Renal cortex interstitium (tissue), 11 donors: ENCODE data around the gene COL18A1. TPM values are rescaled to one million over a fixed set of nuclear protein-coding genes. Genes with fewer than 3 reads are reported as not detected.
A peak's percentile ranks its signal among the peaks of the same experiment; 100 is the strongest.

Experiments used
- DNase-seq, 11 donors: peaks; one replicate each; pipeline ENCODE4 v3.0.0-alpha.2; 2013; ENCODE audit warnings: low read depth in 9 of 11, low spot score in 4 of 11; ENCODE audit errors: extremely low read depth in 1 of 11
- polyA plus RNA-seq, 3 donors: library from polyadenylated mRNA; unstranded; fragments of 120-200 nt; gene quantifications; one replicate each; pipeline ENCODE4 v1.2.1, GENCODE V29; 2013; ENCODE audit not compliant: insufficient read length in 3 of 3

The COL18A1 gene
- polyA plus RNA-seq, 3 donors = 101 to 232 (median 169) TPM

- DNase-seq = no peak
Observed at GRCh38 chr21:45536301-45537081, 131.5 kb downstream of the COL18A1 start.

- no peak for DNase-seq
Observed at GRCh38 chr21:45537111-45537745, 132.3 kb downstream of the COL18A1 start.

- DNase-seq = no peak
Observed at GRCh38 chr21:45537746-45538291, 132.9 kb downstream of the COL18A1 start.

GRCh38 chr21:45538381-45539045, 133.5 kb downstream of the COL18A1 start:
- DNase-seq = no peak

GRCh38 chr21:45539046-45539795, 134.3 kb downstream of the COL18A1 start:
- no peak for DNase-seq

- DNase-seq = no peak
Observed at GRCh38 chr21:45539796-45540600, 135.0 kb downstream of the COL18A1 start.

GRCh38 chr21:45540601-45540970, 135.6 kb downstream of the COL18A1 start:
- no peak for DNase-seq

GRCh38 chr21:45541221-45542039, 136.5 kb downstream of the COL18A1 start:
- DNase-seq = no peak

GRCh38 chr21:45542242-45542666, 137.3 kb downstream of the COL18A1 start, which contains the start of gene SLC19A1:
TSS of gene SLC19A1 (minus strand) at chr21:45542440. CDS start at chr21:45537959, 4,481 bp downstream.
- peak in 2 of 11 donors; percentile 39 to 51 for DNase-seq

- no peak for DNase-seq
Observed at GRCh38 chr21:45542667-45543370, 137.9 kb downstream of the COL18A1 start.

GRCh38 chr21:45543371-45543709, 138.4 kb downstream of the COL18A1 start:
- DNase-seq = no peak

- DNase-seq = no peak
Observed at GRCh38 chr21:45543710-45544448, 138.9 kb downstream of the COL18A1 start.

GRCh38 chr21:45544449-45545235, 139.7 kb downstream of the COL18A1 start:
- DNase-seq = no peak

GRCh38 chr21:45545236-45545570, 140.2 kb downstream of the COL18A1 start:
- DNase-seq = no peak

- DNase-seq = no peak
Observed at GRCh38 chr21:45545691-45546531, 140.9 kb downstream of the COL18A1 start.
